HG03064 (cell line): Measurements from ENCODE around the gene WWTR1.

Experiments
- ATAC-seq: cut with Tn5 transposase; IDR thresholded peaks from one replicate; pipeline ENCODE4 v1.9.1; 2021; ENCODE audit warnings: low read depth; ENCODE audit not compliant: unreplicated experiment

Gene WWTR1

DNA sequence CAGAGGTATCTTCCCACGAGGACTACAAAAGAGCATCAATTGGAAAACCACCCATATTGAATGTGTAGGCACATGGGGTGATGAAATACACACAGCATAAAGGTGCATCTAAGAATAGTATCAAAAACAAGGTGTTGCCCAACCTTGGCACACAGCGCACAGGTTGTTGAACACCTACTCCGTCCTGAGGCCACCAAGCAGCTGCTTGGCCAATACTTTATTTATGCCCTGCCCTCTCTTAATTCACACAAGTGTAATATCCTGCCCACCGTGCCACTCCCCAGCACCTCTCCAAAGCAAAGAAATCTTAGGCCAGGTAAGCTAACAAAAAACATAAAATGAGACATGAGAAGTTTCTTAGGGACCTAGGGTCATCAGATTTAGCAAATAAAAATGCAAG lies 31.2 kb downstream of the WWTR1 start:
- ATAC-seq, result no peak

DNA sequence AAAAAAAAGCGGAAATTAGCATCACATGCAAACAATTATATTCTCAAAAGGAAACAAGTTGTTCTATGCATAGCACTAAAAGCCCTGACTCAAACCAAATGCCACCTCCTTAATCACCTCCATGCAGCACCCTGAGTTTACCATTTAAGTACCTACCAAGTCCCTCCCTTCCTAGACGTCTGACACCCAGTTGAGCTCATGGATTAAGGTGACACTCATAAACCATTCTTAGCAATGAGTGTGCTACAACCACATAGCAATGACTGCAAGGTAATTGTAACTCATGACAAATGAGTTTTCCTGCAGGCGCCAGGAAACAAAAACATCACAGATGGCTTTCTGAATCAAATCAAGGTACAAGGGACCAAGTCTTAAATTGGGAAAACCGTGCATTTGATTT lies 32.0 kb downstream of the WWTR1 start:
- ATAC-seq, result no peak

DNA sequence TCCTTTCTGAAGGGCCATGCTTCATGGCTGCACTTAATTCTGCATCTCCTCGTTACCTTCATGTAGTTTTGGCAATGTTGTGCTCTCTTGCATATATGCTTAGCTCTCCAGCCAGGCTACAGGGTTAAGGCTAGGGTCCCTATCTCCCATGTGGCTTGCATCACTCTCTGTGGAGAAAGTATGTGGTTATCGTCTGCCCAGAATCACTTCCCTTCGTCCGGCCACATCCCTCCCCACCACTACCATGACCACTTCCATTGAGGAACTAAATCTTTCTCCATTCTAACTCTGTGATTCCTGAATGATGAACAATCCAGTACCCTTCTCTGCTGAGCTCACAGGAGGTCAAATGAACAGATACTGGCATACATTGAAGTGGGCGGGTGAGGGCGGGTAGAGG lies 34.0 kb downstream of the WWTR1 start:
- ATAC-seq, result no peak

DNA sequence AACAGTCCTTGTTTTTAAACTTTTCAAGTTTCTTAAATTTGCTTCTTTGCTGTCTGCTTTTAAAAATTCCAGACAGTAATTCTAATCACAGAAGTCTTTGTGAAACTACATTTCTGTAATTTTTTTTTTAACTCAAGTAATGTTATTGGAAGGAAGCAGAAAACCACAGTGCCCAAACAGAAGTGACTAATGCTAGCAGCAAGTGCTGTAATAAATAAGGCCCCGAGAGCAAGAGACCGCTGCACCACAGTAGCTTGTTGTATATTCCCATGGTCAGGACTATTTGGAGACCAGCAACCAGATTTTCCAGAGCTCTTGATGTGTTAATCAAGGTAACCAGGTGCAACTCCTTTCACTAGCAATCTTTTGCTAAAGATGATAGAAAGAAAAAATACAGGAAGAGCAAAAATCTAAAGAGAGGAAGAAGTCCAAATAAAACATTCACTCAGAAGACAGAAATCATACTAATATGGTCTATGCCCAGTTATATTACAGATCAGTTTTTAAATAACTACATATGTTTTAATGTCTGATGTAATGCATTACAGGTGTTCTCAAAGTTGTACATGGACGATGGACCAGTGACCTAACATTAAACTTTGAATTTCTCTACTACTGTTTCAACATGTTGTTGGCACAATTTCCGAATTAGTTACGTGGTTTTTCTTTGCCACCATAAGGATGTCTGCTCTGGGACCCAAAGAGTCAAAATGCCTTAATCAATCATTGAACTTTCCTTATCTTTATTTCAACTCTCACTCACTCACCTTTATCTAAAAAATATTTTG lies 36.4 kb downstream of the WWTR1 start:
- ATAC-seq, result peak; percentile 68

DNA sequence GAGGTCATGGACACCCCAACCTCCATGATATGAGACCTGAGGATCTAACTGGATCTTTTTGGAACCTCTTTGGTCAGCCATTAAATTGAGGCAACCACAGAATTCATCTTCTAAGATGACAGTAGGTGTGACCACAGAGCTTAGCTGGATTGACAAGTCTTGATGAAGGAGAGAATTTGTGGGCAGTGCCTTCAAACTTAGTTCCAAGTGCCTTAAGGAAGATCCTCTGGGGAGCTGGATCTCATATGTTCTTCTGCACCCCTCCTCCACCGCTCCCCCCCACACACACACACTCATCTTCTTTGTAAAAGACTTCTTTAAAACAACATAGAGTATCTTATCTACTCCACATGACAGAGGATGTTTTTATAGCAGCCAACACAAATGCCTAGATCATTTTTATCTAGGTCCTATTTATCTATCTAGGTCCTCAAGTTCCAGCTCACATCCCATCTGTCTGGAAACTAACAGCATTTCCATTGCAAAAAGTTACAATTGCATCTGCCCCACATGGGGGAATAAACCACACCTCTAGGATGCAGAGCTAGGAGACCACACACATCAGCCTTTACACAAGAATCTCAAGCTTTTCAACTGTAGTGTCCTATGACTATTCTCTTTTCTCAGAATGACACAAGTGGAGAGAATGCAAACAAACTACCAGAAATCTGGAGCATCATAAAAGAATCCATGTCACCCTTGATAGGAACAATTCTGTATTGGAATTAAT lies 37.4 kb downstream of the WWTR1 start:
- ATAC-seq, result peak; percentile 65

DNA sequence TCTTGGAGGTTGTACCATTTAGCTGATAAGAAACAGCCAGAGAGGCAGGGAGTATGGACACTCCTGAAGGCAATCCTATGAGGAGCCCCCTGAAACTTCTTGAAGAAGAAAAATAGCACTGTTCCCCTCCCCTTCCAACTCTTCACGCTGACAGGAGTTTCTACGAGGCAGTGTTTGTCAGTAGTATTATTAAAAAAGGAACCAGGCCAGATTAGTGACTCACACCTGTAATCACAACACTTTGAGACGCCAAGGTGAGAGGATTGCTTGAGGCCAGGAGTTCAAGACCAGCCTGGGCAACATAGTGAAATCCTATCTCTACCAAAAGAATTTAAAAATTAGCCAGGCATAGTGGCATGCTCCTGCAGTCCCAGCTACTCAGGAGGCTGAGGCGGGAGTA lies 38.7 kb downstream of the WWTR1 start:
- no peak for ATAC-seq

DNA sequence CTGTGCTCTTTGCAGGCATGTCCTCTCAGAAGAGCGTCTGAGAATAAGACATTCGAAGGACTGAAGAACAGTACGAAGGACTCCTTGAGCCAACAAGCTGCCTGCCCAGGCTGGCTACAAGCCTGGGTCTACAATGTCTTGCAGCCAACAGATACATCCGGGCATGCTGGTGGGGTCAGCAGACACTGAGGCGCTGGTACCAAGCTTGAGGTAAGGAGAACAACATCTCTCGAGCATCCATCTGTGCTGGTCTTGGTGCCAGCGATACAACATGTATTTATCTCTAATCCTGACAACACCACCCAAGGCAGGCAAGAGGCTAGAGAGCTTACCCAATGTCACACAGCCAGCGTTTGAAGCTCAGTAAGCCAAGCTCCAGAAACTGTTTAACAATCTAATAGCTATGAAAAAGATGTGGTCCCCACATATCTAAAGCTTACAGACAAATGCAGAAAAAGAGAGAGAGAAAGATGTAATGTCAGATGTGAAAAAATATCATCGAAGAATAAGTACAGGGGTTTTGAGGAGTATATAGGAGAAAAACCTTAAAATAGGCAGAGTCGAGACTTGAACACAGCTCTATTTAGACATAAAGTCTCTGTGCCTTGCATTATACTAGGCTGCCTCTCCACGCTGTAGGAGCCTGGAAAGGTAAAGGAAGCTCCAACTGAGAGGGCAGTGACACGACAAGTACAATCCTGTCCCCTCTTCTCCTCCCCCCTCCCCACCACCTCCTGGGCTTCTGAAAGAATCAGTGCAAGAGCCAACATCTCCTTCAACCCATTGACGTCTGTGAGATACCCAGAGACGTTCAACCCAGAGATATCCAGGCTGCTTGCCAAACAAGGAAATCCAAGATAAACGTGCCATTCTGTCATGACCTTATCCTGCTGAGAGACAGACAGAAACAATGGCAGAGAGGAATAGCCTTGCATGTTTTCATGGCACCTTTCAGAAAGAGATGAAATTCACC lies 39.4 kb downstream of the WWTR1 start:
- no peak for ATAC-seq

DNA sequence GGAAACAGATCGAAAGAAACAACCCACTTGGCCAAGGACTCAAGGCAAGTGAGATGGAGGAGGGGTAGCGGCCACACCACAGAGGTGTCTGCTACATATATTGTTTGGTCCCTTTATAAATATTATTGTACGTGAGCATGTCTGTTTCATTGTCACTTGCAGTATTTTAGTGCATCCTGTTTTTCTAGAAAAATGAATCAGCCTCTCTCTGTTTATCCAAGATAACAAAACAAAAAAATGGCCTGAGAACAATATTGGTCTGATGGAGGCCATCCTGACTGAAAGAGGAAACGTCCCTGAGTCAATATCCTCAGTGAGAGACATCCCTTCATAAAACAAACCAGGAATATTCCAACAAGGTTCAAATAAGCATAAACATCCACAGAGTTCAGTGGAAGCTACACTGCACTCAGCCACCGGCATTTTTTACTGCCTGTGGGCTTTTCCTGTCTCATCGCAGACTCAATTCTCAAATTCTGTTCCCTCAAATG lies 42.0 kb downstream of the WWTR1 start:
- ATAC-seq, result no peak

DNA sequence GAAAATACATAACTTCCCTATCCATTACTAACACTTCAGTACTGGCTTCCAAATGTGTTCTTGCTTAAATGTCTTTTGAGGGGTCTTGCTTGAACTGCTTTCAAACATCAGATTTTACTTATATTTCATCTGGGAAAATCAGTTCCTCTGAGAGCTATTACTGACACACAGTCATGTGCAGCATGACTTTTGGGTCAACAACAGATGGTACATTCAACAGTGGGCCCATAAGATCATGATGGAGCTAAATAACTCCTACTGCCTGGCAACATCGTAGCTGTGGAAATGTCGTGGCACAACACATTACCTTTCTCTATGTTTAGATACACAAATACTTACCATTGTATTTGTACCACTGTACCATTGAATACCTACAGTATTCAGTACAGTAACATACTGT lies 43.8 kb downstream of the WWTR1 start:
- ATAC-seq, result no peak

DNA sequence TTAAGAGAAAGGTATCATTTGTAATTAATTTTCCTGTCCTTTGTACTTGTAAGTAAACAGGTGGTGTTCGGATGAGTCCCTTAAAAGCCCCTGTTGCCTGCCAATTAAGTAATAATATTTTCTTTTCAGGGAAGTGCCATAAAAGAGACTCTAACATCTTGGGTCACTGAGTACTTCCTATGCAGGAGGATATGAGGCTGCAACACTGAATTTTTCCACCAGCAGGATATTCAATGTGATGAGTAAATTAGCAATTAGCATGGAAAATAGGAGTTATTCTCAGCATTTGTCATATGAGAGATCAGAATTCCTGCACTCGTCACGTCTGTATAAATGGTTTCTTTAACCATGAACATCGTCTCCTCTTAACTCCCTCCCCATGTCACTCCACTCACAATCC lies 45.4 kb downstream of the WWTR1 start:
- no peak for ATAC-seq

DNA sequence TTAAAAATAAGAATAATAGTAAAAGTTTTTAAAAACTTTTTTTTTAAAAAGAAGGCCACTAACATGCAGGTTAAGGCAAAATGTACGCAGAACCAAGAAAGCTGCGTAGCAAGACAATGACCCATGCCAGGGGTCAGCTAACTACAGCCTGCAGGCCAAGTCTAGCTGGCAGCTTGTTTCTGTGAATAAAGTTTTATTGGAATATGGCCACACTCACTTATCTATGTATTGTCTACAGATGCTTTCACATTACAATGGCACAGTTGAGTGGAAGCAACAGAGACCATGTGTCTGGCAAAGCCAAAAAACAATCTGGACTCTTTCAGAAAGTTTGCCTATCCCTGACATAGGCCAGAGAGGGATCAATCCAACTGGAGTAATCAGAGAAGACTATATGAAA lies 46.7 kb downstream of the WWTR1 start:
- no peak for ATAC-seq

DNA sequence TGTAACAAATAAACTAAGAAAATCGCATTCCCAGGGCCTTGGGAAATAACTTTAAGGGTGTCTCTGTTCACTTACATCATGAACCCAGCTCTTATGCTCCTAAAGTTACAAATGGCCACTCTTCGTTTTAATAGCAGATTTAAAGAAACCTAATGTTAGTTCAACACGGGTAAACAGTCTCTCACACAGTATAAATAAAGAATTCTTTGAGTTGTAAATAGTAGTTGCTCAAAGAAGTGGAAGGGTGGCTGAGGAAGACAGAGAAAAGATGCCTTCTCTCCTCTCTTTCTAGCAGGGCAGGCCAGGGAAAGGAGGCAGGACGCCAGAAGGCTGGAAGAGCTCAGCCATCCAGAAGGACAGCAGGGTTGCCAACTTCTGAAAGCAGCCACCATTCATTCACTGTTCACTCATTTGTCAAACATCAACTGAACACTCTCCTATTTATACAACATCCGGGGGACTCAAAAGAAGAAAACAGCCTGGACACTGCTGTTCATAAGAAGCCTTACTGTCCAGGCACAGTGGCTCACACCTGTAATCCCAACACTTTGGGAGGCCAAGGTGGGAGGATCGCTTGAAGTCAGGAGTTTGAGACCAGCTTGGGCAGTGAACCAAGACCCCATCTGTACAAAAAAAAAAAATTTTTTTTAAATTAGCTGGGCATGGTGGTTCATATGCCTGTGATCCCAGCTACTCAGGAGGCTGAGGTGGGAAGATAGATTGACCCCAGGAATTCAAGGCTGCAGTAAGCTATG lies 47.3 kb downstream of the WWTR1 start:
- no peak for ATAC-seq

DNA sequence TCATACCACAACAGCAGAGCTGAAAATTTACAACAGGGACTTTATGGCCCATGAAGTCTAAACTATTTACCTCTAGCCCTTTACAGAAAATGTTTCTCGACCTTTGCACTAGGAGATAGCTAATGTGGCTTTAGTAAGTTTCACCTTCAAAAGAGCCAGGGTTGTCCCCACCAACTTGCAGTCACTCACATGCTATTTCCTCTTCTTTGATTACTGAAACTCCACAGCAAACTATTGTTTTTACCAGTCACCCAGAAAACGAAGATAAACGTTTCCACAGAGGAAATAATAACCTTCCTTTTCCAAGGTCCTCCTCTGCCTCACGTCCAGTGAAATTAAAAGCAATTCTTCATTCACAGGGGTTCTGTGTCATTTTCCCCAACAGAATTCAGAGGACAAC lies 48.2 kb downstream of the WWTR1 start:
- peak; percentile 83 for ATAC-seq

DNA sequence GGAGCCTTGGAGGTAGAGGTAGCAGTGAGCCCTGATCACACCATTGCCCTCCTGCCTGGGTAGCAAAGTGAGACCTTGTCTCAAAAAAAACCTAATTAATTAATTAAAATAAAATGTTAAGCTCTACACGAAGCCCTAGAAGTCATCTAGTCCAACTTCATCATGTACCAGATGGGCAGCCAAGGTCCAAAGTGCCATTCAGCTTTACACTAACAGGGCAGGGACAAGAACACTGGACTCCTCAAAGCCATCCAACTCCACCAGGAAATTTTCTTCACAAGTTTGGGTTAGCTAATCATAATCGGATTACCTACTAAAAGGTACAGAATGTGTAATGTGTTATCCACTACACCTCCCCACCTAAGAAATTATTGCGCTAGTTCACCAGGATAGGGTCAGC lies 48.8 kb downstream of the WWTR1 start:
- no peak for ATAC-seq

DNA sequence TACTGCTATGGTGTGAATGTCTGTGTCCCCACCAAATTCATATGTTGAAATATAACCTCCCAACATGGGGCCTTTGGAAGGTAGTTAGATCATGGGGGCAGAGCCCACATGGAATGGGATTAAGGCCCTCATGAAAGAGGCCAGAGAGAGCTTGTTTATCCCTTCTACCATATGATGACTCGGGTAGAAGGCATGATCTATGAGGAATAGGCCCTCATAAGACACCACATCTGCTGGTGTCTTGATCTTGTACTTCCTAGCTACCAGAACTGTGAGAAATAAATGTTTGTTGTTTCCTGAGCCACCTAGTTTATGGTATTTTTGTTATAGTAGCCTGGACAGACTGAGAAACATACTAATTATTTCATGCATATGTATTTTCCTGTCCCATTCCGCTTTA lies 51.9 kb downstream of the WWTR1 start:
- no peak for ATAC-seq

DNA sequence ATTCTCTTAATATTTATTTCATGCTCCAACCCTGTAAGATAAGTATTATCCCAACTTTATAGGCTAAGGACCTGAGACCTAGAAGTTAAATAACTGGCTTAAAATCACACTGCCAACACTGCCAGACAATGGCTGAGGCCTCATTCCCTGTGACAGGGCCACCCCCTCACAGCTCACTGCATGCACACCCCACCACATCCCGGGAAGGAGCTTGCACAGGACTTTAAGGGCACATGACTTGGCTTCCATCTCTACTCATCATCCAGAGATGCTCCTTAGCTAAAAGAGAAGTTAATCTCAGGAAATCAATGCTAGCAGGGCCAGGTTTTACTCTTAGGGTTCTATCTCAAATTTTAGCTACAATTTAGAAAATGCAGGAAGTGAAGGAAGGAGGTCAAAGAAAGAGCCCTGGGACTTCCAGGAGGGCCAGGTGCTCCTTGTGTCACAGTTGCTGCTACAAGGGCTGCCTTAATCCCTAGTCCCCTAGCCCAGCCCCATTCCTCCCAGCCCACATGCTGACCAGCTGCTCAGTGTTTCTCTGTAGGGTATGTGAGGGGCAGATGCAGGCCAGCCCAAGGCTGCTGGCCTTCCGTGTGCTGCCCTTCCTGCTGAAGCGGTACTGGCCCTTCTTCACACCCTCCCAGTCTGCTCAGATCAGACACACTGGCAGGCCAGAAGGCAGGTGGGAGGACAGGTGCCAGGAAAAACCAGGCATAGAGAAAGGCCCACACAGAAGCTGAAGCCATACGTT lies 53.5 kb downstream of the WWTR1 start:
- ATAC-seq, result no peak

DNA sequence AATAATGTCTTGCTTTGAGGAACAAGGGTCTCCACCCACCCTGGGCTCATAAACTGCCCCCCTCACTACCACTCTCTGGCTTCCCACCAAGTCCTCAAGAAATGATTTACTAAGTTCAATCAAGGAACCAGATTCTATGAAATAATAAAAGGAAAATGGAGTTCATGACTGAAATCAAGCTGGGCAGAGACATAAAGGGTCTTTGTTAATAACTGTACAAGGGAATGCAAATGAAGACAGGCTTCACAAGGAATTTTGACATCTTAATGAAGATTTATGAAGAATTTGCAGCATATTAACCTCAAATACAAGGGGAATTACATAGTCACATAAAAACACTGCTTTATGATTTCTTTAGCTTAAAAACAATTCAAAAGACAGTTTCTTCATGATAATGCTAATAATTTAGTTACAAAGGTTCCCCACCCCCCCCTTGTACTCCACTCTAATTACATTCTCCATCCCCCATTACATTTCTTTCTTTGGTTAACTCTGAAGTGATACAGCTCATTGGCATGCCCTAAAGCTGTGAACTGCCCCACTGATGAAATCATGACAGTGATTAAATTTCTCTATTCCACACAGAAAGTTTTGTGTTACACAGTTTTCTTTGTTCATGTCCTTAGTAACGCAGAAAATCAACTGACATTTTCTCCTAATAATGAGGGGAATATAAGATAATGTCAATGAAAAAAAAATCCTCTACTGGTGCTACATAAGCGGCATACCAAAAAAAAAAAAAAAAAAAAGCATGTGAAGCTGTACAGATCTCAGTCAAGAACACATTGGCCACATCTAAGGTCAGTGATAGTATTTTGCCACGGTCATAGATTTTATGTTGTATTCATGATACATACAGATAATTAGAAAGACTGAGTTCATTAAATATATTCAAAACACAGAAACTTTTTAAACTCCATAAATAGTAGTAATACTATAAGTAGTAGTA lies 54.4 kb downstream of the WWTR1 start:
- ATAC-seq, result no peak

DNA sequence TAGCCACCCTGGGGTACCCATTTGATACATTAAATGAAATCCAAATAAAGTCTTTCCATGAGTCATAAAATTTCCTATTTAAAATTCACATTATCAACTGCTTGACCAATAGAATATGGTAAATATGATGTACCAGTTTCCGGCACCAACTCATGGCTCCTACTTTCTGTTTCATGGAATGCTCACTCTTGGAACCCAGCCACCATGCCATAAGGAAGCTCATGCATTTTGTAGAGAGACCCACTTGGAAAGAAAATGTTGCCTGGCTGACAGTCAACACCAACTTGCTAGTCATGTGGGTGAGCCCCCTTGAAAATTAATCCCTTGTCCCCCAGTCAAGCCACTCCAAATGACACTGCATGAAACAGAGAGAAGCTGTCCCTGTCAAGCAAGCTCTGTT lies 57.2 kb downstream of the WWTR1 start:
- no peak for ATAC-seq
